Peyer's patch (tissue), 4 donors: ENCODE data around the gene CELF4. TPM values are rescaled to one million over a fixed set of nuclear protein-coding genes. Genes with fewer than 3 reads are reported as not detected.

Source experiments
- DNase-seq, 3 donors: peaks; one replicate each; pipeline ENCODE4 v3.0.0-alpha.2; 2017 to 2019
- H3K27ac ChIP-seq, 4 donors: fragments of 200-600 bp; sonication (generic); one replicate each; pipeline ENCODE4 v1.5.1; 2016 to 2019
- H3K27me3 ChIP-seq, 2 donors: fragments of 200-600 bp; sonication (generic); one replicate each; pipeline ENCODE4 v1.5.1; 2019
- H3K36me3 ChIP-seq, 3 donors: fragments of 200-600 bp; sonication (generic); one replicate each; pipeline ENCODE4 v1.5.1; 2016 to 2019
- H3K4me1 ChIP-seq, 4 donors: fragments of 200-600 bp; sonication (generic); one replicate each; pipeline ENCODE4 v1.5.1; 2016 to 2019
- H3K4me3 ChIP-seq, 4 donors: fragments of 200-600 bp; sonication (generic); 1 replicate in 3 of 4; 2 replicates in 1 of 4; pipeline ENCODE4 v1.5.1; 2016 to 2019; ENCODE audit warnings: mild to moderate bottlenecking in 1 of 4
- H3K9me3 ChIP-seq, 4 donors: fragments of 200-600 bp; sonication (generic); one replicate each; pipeline ENCODE4 v1.5.1; 2016 to 2019; ENCODE audit warnings: mild to moderate bottlenecking in 1 of 4
- POLR2A ChIP-seq, 2 donors: fragments of 450-650 bp; IDR thresholded peaks; one replicate each; pipeline ENCODE4 v1.5.1; 2017; ENCODE audit warnings: antibody characterized with exemption in 2 of 2, mild to moderate bottlenecking in 2 of 2, moderate library complexity in 2 of 2
- total RNA-seq, 4 donors: library from RNA; depleted of rRNA; stranded (reverse); fragments of >200 nt; gene quantifications; one replicate each; pipeline ENCODE4 v1.1.0, GENCODE V29; 2016
- TF ChIP-seq, protein P1 (sequence below), 6 experiments: fragments of 450-650 bp in 4 of 6; fragments of 200-600 bp in 2 of 6; sonication (generic) in 1 of 6; IDR thresholded peaks; one replicate each; pipeline ENCODE4 v1.5.1; 2017 to 2019; ENCODE audit warnings: antibody characterized with exemption in 6 of 6, mild to moderate bottlenecking in 3 of 6, moderate library complexity in 1 of 6

Gene CELF4
- total RNA-seq, 4 donors from 2014 or later, result 0.35 to 4.8 TPM; not detected in 2

DNA sequence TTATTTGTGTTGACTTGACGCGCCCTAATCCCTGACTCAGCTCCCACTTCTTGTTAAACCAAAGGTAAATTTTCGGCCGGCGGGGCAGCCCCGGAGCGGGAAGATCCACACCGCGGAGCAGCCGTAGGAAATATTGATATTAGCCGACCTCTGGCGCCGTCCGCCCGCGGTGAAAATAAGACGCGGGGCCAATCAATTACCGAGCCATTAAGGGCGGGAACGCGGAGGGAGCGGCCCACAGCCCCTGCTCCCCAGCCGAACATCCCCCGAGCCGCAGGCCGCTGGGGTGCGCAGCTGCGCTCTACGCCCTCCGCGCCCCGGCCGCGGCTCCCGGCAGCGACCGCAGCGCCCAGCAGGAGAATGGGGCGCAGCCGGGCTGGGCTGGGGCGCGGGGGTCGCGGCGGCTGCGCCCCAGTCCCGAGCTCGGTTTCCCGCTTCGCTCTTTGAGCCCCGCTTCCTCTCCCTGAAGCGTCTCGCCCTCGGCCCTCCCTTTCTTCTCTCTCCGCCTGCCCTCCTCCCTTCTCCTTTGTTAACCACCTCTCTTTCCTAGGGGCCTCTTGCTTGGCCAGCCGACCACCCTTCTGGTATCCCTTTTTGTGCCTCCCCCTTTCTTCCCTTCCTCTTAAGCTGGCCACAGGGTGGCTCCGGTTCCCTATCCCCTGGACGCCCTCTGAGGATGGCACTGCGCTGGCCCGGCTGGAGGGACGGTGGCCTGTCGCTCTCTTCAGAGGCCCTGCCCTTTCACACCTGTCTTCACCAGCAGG lies 40.9 kb downstream of the CELF4 start:
- Histone ChIP-seq H3K9me3 (no peaks in the 10 kb centered on the region), H3K27ac (no peak overlapping the region), H3K27me3 (peaks cover 0 to 9% of the 10 kb centered on the region in 2 donors), H3K4me3 (no peak overlapping the region), H3K36me3 (no peaks in the 10 kb centered on the region), H3K4me1 (no peaks in the 10 kb centered on the region)
- no peak for DNase-seq
- TF ChIP-seq, protein P1, sequence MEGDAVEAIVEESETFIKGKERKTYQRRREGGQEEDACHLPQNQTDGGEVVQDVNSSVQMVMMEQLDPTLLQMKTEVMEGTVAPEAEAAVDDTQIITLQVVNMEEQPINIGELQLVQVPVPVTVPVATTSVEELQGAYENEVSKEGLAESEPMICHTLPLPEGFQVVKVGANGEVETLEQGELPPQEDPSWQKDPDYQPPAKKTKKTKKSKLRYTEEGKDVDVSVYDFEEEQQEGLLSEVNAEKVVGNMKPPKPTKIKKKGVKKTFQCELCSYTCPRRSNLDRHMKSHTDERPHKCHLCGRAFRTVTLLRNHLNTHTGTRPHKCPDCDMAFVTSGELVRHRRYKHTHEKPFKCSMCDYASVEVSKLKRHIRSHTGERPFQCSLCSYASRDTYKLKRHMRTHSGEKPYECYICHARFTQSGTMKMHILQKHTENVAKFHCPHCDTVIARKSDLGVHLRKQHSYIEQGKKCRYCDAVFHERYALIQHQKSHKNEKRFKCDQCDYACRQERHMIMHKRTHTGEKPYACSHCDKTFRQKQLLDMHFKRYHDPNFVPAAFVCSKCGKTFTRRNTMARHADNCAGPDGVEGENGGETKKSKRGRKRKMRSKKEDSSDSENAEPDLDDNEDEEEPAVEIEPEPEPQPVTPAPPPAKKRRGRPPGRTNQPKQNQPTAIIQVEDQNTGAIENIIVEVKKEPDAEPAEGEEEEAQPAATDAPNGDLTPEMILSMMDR (IDR thresholded peaks at IDR 0.05), result no peak
- TF ChIP-seq POLR2A (IDR thresholded peaks at IDR 0.05), result no peak

DNA sequence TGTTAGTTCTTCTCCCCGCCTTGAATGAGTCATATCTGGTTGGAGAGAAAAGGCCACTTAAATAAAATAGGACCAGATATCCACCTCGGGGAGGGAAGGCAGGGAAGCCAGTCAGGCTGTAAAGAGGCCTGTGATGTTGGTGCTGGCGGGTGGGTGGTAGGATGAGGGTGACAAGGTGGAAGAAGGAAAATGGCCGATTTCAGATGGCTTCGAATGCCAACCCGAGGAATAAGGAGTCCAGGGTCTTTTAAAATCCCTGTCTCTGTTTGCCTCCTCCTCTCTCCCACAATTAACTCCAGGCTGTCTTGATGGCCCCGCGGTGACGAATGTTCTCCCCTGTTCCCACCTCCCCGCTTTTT lies 41.5 kb downstream of the CELF4 start:
- H3K27me3 ChIP-seq, result peaks cover 0 to 9% of the 10 kb centered on the region in 2 donors
- H3K9me3 ChIP-seq, result no peaks in the 10 kb centered on the region
- H3K27ac ChIP-seq, result no peak overlapping the region
- TF ChIP-seq, protein P1 (IDR thresholded peaks at IDR 0.05), result no peak
- TF ChIP-seq POLR2A (IDR thresholded peaks at IDR 0.05), result no peak
- H3K4me3 ChIP-seq, result no peak overlapping the region
- no peaks in the 10 kb centered on the region for H3K4me1 ChIP-seq
- DNase-seq, result no peak
- H3K36me3 ChIP-seq, result no peaks in the 10 kb centered on the region

DNA sequence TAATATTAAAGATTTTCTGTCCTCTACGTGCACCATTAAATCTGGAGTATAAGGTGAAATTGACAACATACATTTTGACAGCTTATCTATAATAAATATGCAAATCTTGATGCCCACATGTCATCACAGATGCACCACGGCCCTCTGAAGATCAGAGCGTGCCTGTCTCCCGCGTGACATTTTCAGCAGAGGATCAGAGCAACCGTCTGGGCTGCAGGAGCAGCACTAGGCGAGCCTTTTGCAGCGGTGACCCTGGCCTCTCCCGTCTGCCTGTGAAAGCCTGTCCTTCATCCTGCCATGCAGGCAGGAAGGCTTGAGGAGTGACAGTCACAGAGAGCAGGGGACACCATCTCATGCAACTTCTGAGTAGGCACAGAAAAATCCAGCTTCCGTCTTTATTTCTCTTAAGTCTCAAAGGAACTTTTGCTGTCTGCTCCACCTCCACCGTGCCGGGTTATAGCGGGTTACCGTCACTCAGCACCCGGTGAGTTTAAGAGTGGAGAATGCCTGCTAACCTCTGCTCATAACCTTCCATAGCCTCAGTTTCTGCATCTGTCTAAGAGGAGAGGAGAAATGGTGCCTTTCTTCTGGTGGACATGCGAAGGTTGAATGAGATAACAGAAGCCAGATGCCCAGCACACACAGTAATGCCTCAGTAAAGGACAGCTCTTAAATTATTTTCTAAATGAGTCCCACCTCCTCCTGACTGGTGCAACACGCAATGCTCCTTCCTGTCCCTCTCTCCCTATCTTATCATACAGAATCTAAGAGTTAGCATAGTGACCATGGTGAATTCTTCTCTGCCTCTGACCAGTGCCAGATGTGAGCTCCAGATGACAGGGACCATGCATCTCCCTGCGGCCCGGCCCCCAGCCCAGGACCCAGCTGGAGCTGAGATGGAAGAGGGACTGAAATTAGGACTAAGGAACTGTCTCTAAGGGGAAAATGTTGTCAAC lies 43.8 kb downstream of the CELF4 start:
- H3K4me1 ChIP-seq, result no peaks in the 10 kb centered on the region
- no peak overlapping the region for H3K4me3 ChIP-seq
- H3K36me3 ChIP-seq, result no peaks in the 10 kb centered on the region
- TF ChIP-seq, protein P1 (IDR thresholded peaks at IDR 0.05), result no peak
- TF ChIP-seq POLR2A (IDR thresholded peaks at IDR 0.05), result no peak
- no peak for DNase-seq
- no peaks in the 10 kb centered on the region for H3K9me3 ChIP-seq
- no peak overlapping the region for H3K27ac ChIP-seq
- H3K27me3 ChIP-seq, result peaks cover 0 to 9% of the 10 kb centered on the region in 2 donors

DNA sequence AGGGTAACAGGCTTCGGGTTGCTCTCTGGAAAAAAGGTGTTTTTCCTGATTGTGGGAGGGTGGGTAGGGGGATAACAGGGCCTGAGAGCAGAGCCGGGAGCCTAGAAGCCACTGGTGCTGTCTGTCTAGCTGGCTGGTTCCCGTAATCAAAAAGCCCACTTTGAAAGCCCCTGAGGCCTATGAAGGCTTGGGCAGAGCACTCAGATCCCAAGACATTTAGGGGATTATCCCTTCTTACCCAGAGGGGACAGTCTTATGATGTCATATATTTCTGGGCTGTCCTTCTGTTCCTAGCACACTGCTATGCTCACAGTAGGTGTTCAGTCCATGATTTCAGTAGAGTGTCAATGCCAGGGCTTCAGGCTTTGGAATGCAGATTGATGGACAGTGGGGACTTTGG lies 45.1 kb downstream of the CELF4 start:
- H3K4me1 ChIP-seq, result no peaks in the 10 kb centered on the region
- TF ChIP-seq, protein P1 (IDR thresholded peaks at IDR 0.05), result no peak
- no peak for TF ChIP-seq POLR2A (IDR thresholded peaks at IDR 0.05)
- DNase-seq, result no peak
- H3K27ac ChIP-seq, result no peak overlapping the region
- H3K4me3 ChIP-seq, result no peak overlapping the region
- H3K9me3 ChIP-seq, result no peaks in the 10 kb centered on the region
- H3K27me3 ChIP-seq, result peaks cover 0 to 9% of the 10 kb centered on the region in 2 donors
- no peaks in the 10 kb centered on the region for H3K36me3 ChIP-seq

DNA sequence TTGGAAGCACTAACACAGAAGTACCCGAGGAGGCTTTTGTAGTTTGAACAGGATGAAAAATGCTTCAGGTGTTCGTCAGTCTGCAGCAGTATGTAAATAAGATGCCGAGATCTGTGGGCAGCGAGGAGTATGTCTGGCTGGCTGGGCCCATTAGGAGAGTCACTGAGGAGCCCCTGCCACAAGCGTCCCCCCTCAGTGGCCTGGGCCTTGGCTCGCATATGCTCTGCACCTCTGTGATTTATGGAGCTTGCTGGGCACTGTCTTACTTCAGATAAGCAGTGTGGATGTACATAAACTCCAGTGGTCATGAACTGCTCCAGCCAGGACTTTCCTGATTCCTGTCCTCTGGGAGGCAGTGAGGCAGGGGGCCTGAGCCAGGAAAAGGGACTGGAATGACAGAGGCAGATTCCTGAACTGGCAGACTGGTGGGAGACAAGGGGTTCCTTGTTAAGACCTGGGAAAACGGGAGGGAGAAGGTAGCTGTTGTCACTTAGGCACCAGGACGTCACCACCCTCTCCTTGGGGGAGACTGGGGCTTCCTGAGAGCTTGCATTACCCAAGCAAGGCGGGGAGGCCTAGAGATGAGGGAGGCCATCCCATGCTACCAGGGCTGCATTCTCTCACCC lies 46.0 kb downstream of the CELF4 start:
- TF ChIP-seq, protein P1 (IDR thresholded peaks at IDR 0.05), result no peak
- no peak for TF ChIP-seq POLR2A (IDR thresholded peaks at IDR 0.05)
- H3K27me3 ChIP-seq, result peaks cover 0 to under 1% of the 10 kb centered on the region in 2 donors
- no peak overlapping the region for H3K4me3 ChIP-seq
- no peaks in the 10 kb centered on the region for H3K4me1 ChIP-seq
- H3K27ac ChIP-seq, result no peak overlapping the region
- DNase-seq, result no peak
- H3K9me3 ChIP-seq, result no peaks in the 10 kb centered on the region
- H3K36me3 ChIP-seq, result no peaks in the 10 kb centered on the region
